Fibroblast of the aortic adventitia (primary cell): Measurements from ENCODE around the gene IRAK1. TPM values are rescaled to one million over a fixed set of nuclear protein-coding genes. Genes with fewer than 3 reads are reported as not detected.

Experiments used
- DNase-seq: peaks from one replicate; pipeline ENCODE4 v3.0.0-alpha.2; 2010; ENCODE audit warnings: low read depth
- H3K4me3 ChIP-seq: 2 replicates; pipeline ENCODE4 v1.5.1; 2011; ENCODE audit warnings: low read depth, mild to moderate bottlenecking, control low read depth, low read length, moderate library complexity
- total RNA-seq: library from RNA; depleted of rRNA; stranded (reverse); fragments of >200 nt; gene quantifications from 2 replicates; pipeline ENCODE4 v1.2.3, GENCODE V29; 2012; ENCODE audit warnings: low replicate concordance
- TF ChIP-seq, protein P1 (sequence below): IDR thresholded peaks from 2 replicates; pipeline ENCODE4 v1.5.1; 2011; ENCODE audit warnings: mild to moderate bottlenecking, low read length, control low read depth, inconsistent platforms; ENCODE audit not compliant: insufficient read depth

IRAK1 gene
- 37.1 and 80.5 TPM in 2 replicates for total RNA-seq

DNA sequence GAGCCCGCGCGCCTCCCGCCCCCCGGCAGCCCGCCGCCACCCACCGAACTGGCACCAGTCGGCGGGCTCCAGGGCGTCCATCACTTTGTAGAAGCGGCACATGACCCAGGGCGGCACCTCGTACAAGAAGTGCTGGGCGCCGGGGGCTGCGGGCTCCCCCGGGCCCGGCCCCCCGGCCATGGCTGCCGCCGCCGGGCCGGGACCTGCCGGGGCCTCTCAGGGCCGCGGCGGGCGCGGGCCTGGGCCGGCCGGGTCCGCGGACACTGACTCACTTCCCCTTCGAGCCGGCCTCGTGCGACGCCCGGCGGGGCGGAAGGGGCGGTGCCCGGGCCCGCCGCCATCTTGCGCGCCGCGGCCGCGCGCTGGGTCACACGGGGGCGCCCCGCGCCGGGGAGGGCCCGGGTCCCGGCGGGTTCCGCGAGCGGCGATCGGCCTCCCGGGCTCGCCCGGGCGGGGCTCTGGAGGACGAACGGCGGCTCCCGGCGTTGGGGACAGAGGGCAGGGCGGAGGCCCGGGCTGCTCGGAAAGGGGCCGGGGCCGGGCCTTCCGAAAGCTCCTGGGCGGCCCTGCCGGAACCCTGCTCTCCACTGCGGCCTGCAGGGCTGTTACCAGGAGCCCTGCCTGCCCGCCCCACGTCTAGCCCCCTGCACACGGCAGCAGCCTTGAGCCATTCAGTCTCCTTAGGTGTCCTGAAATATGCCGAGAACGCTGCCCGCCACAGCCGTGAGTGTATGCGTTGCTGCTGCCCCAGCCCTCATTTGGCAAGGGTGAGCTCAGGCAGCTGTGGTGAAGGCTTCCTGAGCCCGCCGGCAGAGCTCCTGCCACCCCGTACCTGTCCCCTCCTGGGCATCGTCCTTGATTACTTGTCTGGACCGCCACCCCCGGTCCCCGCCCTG is at the start of gene IRAK1:
IRAK1 (minus strand) TSS at position 270 of the 896 bp plus-strand sequence; CDS start at position 180, 90 bp downstream.
- H3K4me3 ChIP-seq: peak within 1 kb of the TSS; percentile 69
- peak; percentile 43 for DNase-seq
- TF ChIP-seq, protein P1, sequence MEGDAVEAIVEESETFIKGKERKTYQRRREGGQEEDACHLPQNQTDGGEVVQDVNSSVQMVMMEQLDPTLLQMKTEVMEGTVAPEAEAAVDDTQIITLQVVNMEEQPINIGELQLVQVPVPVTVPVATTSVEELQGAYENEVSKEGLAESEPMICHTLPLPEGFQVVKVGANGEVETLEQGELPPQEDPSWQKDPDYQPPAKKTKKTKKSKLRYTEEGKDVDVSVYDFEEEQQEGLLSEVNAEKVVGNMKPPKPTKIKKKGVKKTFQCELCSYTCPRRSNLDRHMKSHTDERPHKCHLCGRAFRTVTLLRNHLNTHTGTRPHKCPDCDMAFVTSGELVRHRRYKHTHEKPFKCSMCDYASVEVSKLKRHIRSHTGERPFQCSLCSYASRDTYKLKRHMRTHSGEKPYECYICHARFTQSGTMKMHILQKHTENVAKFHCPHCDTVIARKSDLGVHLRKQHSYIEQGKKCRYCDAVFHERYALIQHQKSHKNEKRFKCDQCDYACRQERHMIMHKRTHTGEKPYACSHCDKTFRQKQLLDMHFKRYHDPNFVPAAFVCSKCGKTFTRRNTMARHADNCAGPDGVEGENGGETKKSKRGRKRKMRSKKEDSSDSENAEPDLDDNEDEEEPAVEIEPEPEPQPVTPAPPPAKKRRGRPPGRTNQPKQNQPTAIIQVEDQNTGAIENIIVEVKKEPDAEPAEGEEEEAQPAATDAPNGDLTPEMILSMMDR: no peak

DNA sequence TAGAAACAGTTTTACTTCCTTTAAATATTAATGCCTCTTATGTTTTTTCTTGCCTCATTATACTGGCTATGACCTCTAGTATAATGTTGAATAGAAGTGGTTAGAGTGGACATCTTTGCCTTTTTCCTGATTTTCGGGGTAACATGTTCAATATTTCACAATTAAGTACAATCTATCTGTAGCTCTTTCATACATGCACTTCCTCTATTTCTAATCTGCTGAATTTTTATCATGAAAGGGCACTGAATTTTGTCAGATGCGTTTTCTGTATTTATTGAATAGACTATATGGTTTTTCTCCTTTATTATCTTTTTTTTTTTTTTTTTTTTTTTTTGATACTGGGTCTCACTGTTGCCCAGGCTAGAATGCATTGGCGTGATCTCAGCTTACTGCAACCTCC is 48.9 kb upstream of the IRAK1 start:
- no peak for DNase-seq
- no peak overlapping the region for H3K4me3 ChIP-seq
- TF ChIP-seq, protein P1: no peak

DNA sequence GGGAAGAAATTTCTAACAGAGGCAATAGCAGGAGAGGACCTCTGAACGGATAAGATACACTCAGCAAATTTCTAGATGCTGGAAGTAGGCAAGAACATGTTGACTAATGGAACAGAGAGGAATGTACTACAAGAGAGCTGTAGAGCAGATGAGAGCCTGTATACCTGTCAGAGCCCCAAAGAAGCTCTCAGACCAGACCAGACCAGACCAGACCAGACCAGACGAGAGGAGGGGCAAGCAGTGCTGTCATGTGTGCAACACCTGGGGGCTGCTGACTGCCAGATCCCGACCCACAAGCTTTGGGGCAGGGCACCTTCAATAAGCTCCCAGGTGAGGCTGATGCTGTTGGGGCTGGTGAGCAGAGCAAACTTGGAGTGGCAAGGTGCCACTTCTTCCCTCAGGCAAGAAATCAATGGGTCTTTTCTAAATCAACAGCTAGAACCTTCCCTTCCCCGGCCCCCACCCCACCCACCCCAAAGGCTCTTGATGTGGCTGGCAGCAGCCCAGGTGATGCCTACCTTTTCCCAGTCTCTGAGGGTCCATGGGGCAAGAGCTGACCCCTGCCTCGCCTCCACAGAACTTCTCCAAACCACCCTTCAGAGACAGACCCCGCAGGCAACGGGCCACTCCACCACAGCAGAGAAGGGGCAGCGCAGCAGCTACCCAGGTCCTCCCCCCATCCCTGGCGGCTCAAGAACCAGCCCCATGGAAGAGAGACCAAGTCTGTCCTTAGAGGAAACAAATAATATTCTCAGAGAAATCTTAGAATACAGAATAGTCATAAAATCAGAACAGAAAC is 45.1 kb upstream of the IRAK1 start:
- H3K4me3 ChIP-seq: no peak overlapping the region
- no peak for DNase-seq
- TF ChIP-seq, protein P1: no peak

DNA sequence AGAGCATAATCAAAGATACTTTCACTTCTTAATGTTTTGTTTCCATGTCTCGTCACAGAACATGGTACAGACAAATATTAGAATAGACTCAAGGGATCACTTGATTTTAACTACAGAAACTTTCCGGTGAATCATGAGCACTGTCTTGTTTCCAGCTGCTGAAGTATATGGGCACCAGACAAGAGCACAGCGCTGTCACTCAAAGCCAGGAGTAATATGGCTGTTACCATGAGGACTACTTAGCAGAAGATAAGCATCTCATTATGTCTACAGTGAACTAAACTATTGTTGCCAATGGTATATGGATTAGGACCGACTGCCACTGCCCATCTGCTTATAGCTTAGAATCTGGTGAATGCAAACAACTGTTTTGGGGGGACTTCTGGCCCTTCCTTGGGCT is 43.5 kb upstream of the IRAK1 start:
- H3K4me3 ChIP-seq: no peak overlapping the region
- no peak for DNase-seq
- TF ChIP-seq, protein P1: no peak

DNA sequence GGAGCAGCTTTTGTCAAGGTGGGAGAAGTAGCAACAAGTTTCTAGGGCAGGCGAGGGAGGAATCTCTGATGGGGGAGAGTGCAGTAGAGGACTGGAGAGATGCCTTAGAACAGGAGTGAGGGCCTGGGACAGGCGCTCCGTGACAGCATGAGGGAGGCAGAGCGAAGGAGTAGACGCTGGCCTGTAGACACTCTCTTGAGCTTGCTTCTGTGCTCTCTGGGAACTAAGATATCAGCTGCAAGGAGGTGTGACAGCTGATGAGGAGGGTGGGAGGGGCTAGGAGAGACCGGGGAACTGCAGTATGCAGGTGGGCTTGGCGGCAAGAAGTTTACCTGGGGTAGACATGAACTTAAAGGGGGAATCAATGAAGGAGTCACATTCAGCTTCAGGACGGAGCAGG is 42.1 kb upstream of the IRAK1 start:
- TF ChIP-seq, protein P1: no peak
- no peak overlapping the region for H3K4me3 ChIP-seq
- no peak for DNase-seq

DNA sequence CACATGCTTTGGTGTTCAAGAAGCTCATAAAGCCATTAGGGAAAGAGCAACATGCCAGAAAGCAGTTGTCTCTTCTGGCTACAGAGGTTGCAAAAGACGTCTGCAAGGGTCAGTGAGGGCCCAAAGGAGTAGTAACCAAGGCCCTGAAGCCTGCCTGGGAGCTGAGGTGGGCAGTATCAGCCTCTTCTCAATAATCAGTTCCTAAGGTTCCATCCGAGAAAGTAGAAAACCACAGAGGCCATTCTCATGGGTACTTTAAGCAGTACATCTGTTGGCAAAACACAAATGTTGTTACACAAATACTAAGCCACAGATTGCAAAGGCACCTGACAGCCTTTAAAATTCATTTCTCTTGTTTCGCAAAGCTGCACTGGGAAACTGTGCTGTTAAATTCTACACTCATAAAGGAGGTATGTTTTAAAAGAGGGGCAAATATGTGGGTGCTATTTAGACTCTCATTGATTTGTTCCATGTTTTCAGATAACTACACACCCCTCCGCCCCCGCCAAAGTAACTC is 40.1 kb upstream of the IRAK1 start:
- no peak overlapping the region for H3K4me3 ChIP-seq
- TF ChIP-seq, protein P1: no peak
- DNase-seq: no peak
